HG03457 (cell line): ENCODE measurements around the gene ZNF710.

ENCODE experiments used
- ATAC-seq: cut with Tn5 transposase; IDR thresholded peaks from one replicate; pipeline ENCODE4 v1.9.1; 2021; ENCODE audit warnings: moderate number of reproducible peaks; ENCODE audit not compliant: unreplicated experiment

The ZNF710 gene

DNA sequence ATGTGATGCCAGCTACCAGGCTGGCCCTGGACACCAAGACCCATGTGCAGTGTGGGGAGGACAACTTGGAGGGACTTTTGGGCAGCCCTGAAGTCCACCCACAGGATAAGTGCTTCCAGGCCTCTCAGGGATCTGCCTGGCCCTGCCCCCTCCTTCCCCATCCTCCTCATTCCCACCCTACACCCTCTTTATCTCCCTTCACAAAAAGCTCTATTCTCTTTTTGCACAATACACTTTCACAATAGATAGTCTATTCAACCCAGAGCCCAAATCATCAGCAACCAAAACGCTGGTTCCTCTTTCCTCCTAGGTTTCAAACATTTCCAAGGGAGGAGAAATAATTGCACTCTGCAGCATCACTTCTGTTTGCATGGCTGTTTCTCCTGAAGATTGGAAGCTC is 7.8 kb upstream of the ZNF710 start:
- no peak for ATAC-seq

DNA sequence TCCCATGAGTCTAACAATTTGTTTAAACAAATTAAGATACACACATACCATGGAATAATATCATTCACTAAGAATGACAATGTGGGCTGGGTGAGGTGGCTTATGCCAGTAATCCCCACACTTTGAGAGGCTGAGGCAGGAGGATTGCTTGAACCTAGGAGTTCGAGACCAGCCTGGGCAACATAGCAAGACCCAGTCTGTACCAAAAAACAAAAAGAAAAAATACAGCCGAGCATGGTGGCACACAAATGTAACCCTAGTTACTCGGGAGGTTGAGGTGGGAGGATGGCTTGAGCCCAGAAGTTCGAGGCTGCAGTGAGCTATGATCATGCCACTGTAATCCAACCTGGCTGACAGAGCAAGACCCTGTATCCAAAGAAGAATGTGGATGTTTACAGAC is 4.0 kb upstream of the ZNF710 start:
- no peak for ATAC-seq

GRCh38 chr15:89998141-89998661 is 2.9 kb upstream of the ZNF710 start:
- no peak for ATAC-seq

DNA sequence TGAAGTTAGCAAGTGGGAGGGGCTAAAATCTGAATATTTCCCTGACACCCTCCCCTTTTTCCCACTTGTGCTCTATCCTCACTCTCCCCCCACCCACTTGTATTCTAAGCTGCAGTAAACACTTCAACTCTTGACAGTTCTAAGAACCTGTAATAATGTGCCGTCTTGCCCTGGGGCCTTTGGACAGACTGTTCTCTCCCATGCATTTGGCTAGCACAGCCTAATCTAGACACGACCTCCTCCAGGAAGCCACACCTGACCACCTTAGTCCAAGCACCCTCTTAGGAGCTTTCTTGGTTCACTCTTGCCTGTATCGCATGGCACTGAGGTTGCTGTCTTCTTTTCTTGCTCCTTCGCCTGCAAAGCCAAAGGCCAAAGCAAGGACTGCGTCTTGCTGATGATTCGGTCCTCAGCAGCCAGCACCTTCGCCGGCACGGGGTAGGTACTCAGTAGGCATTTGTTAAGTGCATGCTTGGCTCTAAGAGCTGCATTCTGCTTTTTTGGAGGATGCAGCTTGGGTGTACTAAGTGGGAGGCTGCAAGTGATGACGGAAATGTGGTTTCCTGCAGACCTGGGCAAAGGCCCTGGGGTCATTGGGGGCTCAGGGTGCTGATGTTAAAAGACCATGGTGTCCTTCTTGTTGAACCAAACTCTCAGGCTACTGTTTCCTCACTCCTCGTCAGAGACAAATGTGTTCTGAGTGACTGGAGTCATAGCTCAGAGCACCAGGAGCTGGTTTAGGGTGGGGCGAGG is 2.0 kb upstream of the ZNF710 start:
- ATAC-seq: no peak

DNA sequence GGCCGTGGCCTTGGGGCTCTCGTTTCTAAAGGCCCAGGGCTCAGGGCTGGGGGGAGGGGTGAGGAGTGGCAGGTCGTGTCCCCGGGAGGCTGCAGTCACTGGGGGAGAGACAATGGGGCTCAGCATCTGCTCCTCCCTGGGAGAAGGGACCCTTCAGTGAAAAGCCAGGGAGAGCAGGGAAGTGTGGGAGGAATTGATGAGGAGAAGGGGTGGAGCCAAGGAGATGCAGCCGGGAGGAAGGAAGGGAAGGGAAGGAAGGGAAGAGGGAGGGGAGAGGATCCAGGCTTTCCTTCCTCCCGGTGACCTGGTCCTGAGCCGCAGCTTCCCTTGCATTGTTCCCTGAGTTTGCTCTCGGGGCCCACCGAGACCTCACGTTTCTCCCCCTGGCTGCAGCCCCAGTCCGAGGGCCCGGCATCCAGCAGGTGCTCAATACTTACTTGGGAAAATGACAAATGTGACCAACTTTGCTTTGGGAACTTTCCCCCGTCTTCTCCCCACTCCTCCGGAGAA is 1.4 kb upstream of the ZNF710 start:
- ATAC-seq: no peak

- ATAC-seq: no peak
Measured at GRCh38 chr15:90000186-90001001, 730 bp upstream of the ZNF710 start.

DNA sequence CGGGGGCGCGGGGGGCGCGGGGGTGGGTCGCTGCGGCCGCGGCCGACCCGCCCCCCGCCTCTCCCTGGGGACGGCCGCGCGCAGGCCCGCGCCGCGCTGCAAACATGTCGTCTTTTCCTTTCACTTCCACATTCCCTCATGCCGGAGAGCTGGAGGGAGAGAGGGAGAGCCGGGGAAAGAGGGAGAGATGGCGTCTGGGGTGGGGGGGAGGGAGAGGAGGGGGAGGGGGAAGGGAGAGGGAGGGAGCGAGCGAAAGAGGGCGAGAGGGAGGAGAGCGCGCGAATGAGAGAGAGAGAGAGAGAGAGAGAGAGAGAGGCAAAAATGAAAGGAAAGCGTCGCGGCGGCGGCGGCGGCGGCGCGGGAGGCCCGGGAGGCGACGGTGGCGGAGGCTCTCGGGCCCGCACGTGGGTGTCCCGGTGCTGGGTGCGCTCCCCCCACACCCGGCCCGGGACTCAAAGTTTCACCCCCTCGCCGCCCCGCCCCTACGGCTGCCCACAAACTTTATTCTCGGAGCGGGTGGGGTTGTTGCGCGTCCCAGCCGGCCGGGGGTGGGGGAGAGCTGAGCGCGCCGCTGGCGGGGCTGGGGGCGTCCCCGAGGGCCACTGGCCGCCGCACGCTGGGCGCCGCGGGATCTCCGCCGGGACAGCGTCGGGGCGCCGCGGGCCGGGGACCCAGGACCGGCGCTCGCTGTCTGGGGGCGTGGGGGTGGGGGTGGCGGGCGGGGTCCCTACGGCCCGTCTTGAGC is 731 bp downstream of the ZNF710 start:
- no peak for ATAC-seq

DNA sequence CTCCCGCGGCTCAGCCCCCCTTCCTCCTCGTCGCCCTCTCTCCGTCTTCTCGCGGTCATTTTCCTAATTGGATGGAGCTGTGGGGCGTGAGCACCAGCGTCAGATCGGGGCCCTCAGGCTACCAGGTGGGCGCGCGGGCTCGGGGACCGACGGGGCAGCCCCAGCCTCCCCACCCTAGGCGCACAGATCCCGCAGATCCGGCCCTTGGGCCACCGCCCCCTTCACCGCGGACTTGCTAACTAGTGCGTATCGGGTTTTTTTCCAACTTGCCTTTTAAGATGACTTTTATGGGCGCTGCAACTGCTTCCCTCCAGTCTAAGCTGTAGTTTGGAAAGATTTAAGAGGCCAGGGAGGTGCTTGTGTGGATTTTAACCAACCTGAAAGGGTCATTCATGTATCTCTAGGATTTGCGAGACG is 1.3 kb downstream of the ZNF710 start:
- no peak for ATAC-seq

DNA sequence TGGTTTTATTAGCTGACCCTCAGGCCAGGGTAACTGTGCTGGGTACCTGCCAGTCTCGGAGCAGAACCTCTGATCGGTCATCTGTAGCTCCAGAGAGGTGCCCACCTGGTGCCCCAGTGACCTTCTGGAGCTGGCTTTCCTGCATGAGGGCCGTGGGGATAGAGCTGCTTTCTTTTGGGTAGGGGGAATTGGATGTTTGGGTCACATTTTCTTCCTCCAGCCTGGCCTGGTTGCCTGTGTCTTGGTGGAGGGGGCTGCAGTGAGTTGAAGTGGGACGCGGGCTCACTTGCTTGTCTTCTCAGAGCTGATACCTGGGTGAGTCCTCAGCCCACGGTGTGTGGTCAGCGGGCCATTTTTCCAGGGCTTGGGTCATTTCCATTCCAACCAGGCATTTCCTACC is 2.6 kb downstream of the ZNF710 start:
- ATAC-seq: no peak

DNA sequence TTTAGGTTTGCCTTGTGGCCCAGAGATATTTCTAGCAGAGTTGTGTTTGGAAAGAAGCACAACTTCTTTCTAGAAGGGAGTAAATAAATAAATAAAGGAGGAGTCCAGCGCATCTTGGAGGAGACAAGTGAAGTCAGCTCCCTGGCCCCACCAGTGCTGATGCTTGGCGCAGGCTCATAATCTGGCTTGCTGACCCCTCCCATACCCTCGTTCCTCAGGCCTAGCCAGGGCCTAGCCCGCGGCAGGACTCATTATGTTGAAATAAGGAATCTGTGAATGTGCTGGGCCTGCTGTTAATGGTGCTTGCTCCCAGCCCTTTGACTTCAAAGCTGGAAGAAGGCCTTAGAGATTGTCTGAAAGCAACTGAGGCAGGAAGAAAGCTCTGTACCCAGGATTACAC is 3.1 kb downstream of the ZNF710 start:
- no peak for ATAC-seq

- ATAC-seq: no peak
Measured at GRCh38 chr15:90004671-90005070, 3.5 kb downstream of the ZNF710 start.

GRCh38 chr15:90006217-90007075 is 5.3 kb downstream of the ZNF710 start:
- no peak for ATAC-seq

DNA sequence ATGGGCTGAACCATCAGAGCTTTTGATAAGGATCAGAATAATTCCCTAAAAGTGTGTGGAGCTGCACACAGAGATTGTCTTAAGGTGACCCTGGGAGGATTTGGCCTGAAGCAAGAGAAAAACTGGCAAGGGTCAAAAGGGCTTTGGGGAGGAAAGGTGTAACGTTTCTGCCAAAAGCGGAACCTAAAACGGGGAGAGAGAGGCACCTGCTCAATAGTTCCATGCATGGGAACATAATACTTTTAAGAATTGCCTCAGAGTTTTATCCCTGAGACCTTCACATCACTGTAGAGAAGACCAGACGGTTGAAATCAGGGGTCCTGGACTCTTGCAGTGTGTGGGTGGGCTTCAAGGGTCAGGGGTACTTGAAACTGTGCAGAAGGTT is 5.9 kb downstream of the ZNF710 start:
- no peak for ATAC-seq

DNA sequence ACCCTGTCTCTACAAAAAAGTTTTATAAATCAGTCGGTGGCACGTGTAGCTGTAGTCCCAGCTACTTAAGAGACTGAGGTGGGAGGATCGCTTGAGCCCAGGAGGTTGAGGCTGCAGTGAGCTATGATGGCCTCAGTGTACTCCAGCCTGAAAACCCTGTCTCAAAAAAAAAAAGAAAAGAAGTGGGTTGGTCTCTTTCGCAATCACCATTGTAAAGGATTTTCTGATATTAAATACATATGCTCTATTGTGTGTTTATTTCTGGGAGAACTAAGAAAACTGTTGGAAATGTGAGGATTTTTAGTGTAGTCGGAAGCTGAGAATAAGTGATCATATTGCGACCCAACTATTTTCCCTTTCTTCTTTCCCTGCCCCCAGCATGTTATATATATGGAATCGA is 7.5 kb downstream of the ZNF710 start:
- no peak for ATAC-seq

GRCh38 chr15:90009301-90010022 is 8.3 kb downstream of the ZNF710 start:
- ATAC-seq: no peak

DNA sequence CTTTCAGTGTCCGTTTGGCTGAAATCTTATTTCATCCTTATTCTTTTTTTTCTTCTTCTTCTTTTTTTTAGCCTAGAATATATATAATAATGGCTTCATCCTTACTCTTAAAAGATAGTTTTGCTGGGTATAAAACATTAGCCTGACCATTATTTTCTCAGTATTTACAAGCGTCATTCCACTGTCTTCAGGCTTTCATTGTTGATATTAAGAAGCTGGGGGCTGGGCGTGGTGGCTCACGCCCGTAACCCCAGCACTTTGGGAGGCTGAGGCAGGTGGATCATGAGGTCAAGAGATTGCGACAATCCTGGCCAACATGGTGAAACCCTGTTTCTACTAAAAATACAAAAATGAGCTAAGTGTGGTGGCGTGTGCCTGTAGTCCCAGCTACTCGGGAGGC is 10.6 kb downstream of the ZNF710 start:
- ATAC-seq: no peak

DNA sequence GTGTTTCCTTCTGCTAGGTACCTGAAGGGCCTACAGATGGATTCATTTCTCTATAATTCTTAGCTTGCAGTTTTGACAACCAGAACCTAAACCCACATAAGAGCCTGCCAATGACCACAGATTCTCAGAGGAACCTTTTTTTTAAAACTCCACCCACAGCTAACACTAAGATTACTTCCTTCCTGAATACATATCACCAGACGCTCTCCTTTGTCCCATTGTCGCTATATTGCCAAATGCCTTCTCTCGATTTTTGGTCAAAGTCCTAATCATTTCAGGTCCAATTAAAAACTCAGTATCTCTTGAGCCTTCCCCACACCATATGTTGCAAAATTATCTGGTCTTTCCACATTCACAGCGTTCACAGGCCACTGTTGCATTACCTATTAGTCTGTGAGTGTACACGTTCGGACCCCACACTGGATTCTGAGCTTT is 12.4 kb downstream of the ZNF710 start:
- ATAC-seq: no peak

DNA sequence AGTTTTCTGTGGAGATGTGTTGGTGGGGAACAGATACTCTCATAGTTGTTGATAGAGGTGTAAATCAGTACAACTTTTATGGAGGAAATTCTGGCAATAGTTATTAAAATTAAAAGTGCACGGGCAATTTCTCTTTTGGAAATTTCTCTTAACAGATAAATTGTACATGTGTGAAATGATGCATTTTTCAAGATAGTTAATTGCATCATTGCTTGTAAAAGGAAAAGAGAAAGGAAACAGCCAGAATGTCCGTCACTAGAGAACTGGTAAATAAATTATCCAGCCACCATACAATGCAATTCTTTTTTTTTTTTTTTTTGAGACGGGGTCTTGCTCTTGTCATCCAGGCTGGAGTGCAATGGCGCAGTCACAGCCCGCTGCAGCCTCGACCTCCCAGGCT is 14.2 kb downstream of the ZNF710 start:
- ATAC-seq: no peak

DNA sequence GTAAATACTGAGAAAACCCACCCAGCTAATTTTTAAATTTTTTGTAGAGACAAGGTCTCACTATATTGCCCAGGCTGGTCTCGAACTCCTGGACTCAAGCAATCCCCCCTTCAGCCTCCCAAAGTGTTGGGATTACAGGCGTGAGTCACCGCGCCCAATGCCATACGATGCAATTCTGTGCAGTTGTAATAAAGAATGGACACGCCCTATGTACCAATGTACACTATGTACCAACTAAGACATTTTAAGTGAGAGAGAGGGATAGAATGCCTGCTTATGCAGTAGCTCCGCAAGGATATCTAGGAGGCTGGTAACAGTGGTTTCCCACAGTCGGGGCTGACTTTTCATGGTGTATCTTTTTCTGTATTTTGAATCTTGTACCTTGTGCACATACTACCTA is 14.6 kb downstream of the ZNF710 start:
- no peak for ATAC-seq

- no peak for ATAC-seq
Measured at GRCh38 chr15:90016721-90017120, 15.6 kb downstream of the ZNF710 start.
